Muscle layer of duodenum (tissue), 2 donors: ENCODE measurements around the gene IL1RAPL1.
"Not testable (repeated sequence)": the region's sequence is repeated elsewhere in the genome, so short reads cannot be mapped to it uniquely, and the experiment has no call there.

Experiments used
- H3K27ac ChIP-seq: one replicate; pipeline ENCODE4 v1.7.0; 2013; ENCODE audit warnings: mild to moderate bottlenecking, low read length
- H3K27me3 ChIP-seq: one replicate; pipeline ENCODE4 v1.7.0; 2013; ENCODE audit warnings: low read depth, mild to moderate bottlenecking, control low read depth, low read length
- H3K36me3 ChIP-seq, 2 donors: one replicate each; pipeline ENCODE4 v1.7.0; 2013; ENCODE audit warnings: low read length in 2 of 2, control low read depth in 1 of 2, mild to moderate bottlenecking in 1 of 2; ENCODE audit not compliant: insufficient read depth in 2 of 2, control insufficient read depth in 1 of 2
- H3K4me1 ChIP-seq, 2 donors: one replicate each; pipeline ENCODE4 v1.7.0; 2013; ENCODE audit warnings: low read length in 2 of 2, mild to moderate bottlenecking in 2 of 2, control low read depth in 1 of 2, moderate library complexity in 1 of 2; ENCODE audit not compliant: insufficient read depth in 2 of 2, control insufficient read depth in 1 of 2
- H3K4me3 ChIP-seq, 2 donors: one replicate each; pipeline ENCODE4 v1.7.0; 2013; ENCODE audit warnings: low read length in 2 of 2, low read depth in 1 of 2, mild to moderate bottlenecking in 1 of 2
- H3K9me3 ChIP-seq, 2 donors: one replicate each; pipeline ENCODE4 v1.7.0; 2013; ENCODE audit warnings: low read length in 2 of 2, control low read depth in 1 of 2, mild to moderate bottlenecking in 1 of 2; ENCODE audit not compliant: control insufficient read depth in 1 of 2
- donor health status: healthy.

IL1RAPL1 gene

DNA sequence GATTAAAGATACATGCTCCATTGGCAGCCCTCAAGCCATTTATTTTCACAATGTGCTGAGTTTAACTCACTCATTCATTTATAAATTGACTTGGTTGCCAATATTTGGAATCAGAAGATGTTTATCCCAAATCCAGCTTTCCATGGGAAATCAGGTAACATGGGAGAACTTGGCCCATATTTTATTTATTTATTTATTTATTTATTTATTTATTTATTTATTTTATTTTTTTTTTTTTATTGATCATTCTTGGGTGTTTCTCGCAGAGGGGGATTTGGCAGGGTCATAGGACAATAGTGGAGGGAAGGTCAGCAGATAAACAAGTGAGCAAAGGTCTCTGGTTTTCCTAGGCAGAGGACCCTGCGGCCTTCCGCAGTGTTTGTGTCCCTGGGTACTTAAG is 745.2 kb downstream of the IL1RAPL1 start:
- H3K27me3 ChIP-seq, H3K9me3 ChIP-seq, H3K4me3 ChIP-seq, H3K27ac ChIP-seq, H3K4me1 ChIP-seq, H3K36me3 ChIP-seq: not testable (repeated sequence)

GRCh38 chrX:29333091-29333490 is 745.8 kb downstream of the IL1RAPL1 start:
- not testable (repeated sequence) for H3K36me3 ChIP-seq, H3K9me3 ChIP-seq, H3K27me3 ChIP-seq, H3K27ac ChIP-seq, H3K4me1 ChIP-seq, H3K4me3 ChIP-seq

DNA sequence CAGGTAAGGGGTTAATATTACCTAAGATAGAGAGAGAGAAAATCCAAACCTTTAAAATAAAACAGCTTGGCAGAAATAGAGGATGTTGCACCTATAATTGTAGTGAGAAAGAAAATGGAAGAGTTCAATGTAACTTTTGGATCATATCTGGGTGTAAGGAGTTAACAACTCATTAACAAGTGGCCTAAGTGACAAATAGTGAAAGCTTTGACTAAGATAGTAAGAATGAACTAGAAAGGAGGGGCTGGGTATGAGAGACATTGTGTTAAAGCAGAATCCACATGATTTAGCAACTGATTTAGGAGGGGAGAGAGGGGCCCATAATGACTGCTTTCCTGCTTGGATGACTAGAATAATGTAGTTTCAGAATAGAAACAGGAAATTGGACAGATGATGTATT is 761.0 kb downstream of the IL1RAPL1 start:
- Histone ChIP-seq H3K4me3 (no peak overlapping the region), H3K27me3 (no peaks in the 10 kb centered on the region), H3K27ac (no peak overlapping the region), H3K4me1 (no peaks in the 10 kb centered on the region), H3K9me3 (no peaks in the 10 kb centered on the region), H3K36me3 (no peaks in the 10 kb centered on the region)

- Histone ChIP-seq H3K4me1 (no peaks in the 10 kb centered on the region), H3K27ac (no peak overlapping the region)
These were observed 772.0 kb downstream of the IL1RAPL1 start for GRCh38 chrX:29359276-29359675.

GRCh38 chrX:29374765-29375164 is 787.5 kb downstream of the IL1RAPL1 start:
- not testable (repeated sequence) for H3K36me3 ChIP-seq, H3K9me3 ChIP-seq, H3K27me3 ChIP-seq, H3K4me3 ChIP-seq, H3K27ac ChIP-seq, H3K4me1 ChIP-seq

More at GRCh38 chrX:29359276-29359675, 772.0 kb downstream of the IL1RAPL1 start:
- Histone ChIP-seq H3K9me3 (no peaks in the 10 kb centered on the region), H3K4me3 (no peak overlapping the region), H3K27me3 (no peaks in the 10 kb centered on the region), H3K36me3 (no peaks in the 10 kb centered on the region)

- no peaks in the 10 kb centered on the region for H3K9me3 ChIP-seq
- no peak overlapping the region for H3K27ac ChIP-seq
- no peak overlapping the region for H3K4me3 ChIP-seq
- no peaks in the 10 kb centered on the region for H3K36me3 ChIP-seq
- no peaks in the 10 kb centered on the region for H3K4me1 ChIP-seq
- H3K27me3 ChIP-seq = no peaks in the 10 kb centered on the region
These were observed 789.3 kb downstream of the IL1RAPL1 start for GRCh38 chrX:29376584-29376983.

GRCh38 chrX:29382811-29383210 is 795.6 kb downstream of the IL1RAPL1 start:
- no peak overlapping the region for H3K4me3 ChIP-seq
- H3K36me3 ChIP-seq = no peaks in the 10 kb centered on the region
- no peaks in the 10 kb centered on the region for H3K27me3 ChIP-seq
- no peak overlapping the region for H3K27ac ChIP-seq
- no peaks in the 10 kb centered on the region for H3K9me3 ChIP-seq
- no peaks in the 10 kb centered on the region for H3K4me1 ChIP-seq

GRCh38 chrX:29388509-29388908 is 801.3 kb downstream of the IL1RAPL1 start:
- no peaks in the 10 kb centered on the region for H3K27me3 ChIP-seq
- no peaks in the 10 kb centered on the region for H3K4me1 ChIP-seq
- H3K9me3 ChIP-seq = no peaks in the 10 kb centered on the region
- H3K36me3 ChIP-seq = no peaks in the 10 kb centered on the region
- no peak overlapping the region for H3K27ac ChIP-seq
- no peak overlapping the region for H3K4me3 ChIP-seq

- H3K9me3 ChIP-seq = no peaks in the 10 kb centered on the region
- H3K36me3 ChIP-seq = no peaks in the 10 kb centered on the region
- H3K27me3 ChIP-seq = no peaks in the 10 kb centered on the region
- no peak overlapping the region for H3K4me3 ChIP-seq
- H3K27ac ChIP-seq = no peak overlapping the region
- H3K4me1 ChIP-seq = no peaks in the 10 kb centered on the region
These were observed 810.3 kb downstream of the IL1RAPL1 start for GRCh38 chrX:29397506-29397905.

GRCh38 chrX:29407357-29407756 is 820.1 kb downstream of the IL1RAPL1 start:
- Histone ChIP-seq H3K4me1 (no peaks in the 10 kb centered on the region), H3K4me3 (no peak overlapping the region), H3K27me3 (no peaks in the 10 kb centered on the region), H3K9me3 (no peaks in the 10 kb centered on the region), H3K36me3 (no peaks in the 10 kb centered on the region), H3K27ac (no peak overlapping the region)

- Histone ChIP-seq H3K4me1 (no peaks in the 10 kb centered on the region), H3K27ac (no peak overlapping the region), H3K27me3 (no peaks in the 10 kb centered on the region), H3K4me3 (no peak overlapping the region), H3K9me3 (no peaks in the 10 kb centered on the region), H3K36me3 (no peaks in the 10 kb centered on the region)
These were observed 832.7 kb downstream of the IL1RAPL1 start for GRCh38 chrX:29419774-29420553.

- Histone ChIP-seq H3K4me3 (no peak overlapping the region), H3K27ac (no peak overlapping the region), H3K36me3 (no peaks in the 10 kb centered on the region), H3K4me1 (no peaks in the 10 kb centered on the region), H3K9me3 (no peaks in the 10 kb centered on the region), H3K27me3 (no peaks in the 10 kb centered on the region)
These were observed 834.8 kb downstream of the IL1RAPL1 start for GRCh38 chrX:29422034-29422433.
